HG02763 (cell line): ENCODE data around the gene TENM3.

Experiments
- ATAC-seq: cut with Tn5 transposase; IDR thresholded peaks from one replicate; pipeline ENCODE4 v1.9.1; 2021; ENCODE audit warnings: mild to moderate bottlenecking, moderate library complexity; ENCODE audit not compliant: unreplicated experiment

The TENM3 gene

DNA sequence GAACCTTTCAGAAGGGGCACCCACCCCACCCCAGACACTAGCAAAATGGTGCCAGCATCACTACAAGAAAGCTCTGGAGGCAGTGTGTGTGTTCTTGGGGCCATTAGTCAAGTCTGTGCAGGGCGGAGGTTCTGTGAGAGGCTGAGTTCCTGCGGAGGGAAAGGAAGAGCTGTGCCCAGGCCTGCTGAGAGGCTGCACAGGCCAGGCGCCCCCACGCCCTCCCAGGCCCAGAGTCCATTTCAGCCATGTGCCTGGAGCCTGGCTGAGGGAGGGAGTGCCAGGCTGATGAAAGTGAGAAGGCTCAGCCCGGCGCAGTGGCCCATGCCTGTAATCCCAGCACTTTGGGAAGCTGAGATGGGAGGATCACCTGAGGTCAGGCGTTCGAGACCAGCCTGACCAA lies 584.0 kb downstream of the TENM3 start:
- no peak for ATAC-seq

DNA sequence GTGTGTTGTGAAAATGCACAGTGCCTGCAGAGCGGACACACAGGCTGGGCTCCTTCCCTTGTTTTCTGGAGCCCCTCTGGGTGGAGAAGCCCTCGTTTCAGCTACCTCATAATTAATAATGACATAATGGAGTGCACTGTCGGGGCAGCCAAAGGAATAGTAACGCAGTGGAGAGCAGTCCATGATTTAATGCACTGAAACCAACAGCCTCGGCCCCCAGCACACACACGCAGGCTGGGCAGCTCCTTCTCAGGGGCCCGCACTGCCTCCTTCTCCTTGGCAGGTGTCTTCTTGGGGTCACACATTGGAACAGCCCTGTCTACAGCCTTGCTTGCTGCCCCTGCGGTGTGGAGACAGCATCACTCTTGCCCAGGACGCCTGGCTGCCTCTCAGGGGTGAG lies 584.8 kb downstream of the TENM3 start:
- no peak for ATAC-seq

- ATAC-seq = no peak
Measured at GRCh38 chr4:182828360-182829025, 585.3 kb downstream of the TENM3 start.

DNA sequence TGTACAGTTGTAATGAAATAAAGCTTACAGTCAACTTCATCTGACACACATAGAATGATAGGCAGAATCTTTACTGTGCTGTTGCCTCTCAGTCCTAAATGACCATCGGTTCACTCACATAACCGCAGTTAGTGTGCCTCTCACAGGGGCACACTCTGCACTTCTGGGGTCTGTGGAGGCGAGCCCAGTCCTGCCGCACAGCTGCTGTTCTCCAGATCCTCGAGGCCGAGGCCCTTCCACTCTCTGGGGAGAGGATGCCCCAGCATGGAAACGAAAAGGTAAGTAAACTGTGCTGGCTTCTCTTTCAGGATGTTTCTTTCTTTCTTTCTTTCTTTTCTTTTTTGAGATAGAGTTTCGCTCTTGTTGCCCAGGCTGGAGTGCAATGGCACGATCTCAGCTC lies 586.0 kb downstream of the TENM3 start:
- ATAC-seq = no peak

- no peak for ATAC-seq
Measured at GRCh38 chr4:182831376-182831775, 588.2 kb downstream of the TENM3 start.

DNA sequence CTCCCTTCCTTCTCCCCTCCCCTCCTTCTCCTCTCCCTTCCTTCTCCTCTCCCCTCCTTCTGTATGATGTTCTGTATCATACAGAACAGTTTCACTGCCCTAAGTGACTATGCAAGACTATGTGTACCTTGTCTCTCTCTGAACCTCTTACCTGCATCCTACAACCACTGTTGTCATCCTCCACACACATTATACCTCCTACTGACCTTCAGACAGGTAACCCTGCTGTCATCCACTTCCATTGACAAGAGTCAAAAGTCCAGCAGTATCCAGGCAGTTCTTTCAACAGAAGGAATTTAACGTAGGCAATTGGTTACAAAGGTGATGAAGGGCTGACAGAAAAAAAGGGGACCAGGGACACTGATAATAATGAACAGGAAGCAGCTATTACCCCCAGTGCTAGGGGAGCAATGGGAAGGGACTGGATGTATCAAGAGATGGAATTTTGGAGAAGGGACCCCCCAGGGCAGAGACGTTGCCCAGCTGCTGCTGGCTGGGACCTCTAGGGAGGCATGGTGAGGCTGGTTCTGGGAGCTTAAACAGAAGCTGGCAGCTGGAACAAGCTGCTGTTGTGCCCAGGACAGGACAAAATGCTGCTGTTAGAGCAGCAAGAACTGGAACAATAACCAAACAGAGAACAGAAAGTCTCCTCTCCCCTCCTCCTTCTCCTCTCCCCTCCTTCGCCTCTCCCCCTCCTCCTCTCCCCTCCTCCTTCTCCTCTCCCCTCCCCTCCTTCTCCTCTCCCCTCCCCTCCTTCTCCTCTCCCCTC lies 589.3 kb downstream of the TENM3 start:
- no peak for ATAC-seq

GRCh38 chr4:182835006-182835740 lies 592.0 kb downstream of the TENM3 start:
- ATAC-seq = no peak

- no peak for ATAC-seq
Measured at GRCh38 chr4:182837831-182838230, 594.6 kb downstream of the TENM3 start.

GRCh38 chr4:182838535-182838934 lies 595.3 kb downstream of the TENM3 start:
- ATAC-seq = no peak

DNA sequence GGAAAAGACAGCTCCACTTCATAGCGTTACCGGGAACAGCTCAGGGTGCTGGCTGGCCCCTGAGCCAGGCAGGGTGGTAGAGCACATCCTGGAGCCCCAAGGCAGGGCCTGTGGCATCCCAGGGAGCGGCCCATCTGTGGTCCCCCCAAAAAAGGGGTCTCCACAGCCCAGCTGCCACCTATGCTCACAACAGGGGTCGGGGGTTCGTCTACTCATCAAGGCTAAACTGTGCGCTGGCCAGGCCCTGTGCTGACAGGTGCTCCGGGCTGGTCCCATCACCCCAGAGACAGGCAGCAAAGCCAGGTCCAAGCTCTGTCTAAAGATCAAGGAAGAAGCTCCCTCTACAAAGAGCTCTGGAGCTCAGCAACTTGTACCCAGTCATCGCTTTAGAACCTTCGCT lies 596.1 kb downstream of the TENM3 start:
- no peak for ATAC-seq

DNA sequence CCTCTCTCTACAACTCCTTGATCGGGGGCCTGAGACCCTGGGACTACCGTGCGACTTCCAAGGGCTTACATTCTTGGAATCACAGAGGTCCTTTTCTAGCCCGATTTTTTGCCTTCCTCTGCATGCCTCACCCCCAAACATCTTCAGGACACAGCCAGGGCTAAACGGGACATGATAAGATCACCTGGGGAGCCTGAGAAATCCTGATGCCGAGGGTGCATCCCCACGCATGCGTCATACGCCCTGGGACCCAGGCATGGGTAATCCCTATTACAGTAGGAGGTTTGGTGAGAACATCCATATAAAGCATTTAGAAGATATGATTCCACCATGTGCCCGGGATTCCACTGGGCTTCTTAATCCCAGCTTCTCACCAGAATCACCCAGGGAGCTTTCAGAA lies 596.9 kb downstream of the TENM3 start:
- ATAC-seq = no peak

DNA sequence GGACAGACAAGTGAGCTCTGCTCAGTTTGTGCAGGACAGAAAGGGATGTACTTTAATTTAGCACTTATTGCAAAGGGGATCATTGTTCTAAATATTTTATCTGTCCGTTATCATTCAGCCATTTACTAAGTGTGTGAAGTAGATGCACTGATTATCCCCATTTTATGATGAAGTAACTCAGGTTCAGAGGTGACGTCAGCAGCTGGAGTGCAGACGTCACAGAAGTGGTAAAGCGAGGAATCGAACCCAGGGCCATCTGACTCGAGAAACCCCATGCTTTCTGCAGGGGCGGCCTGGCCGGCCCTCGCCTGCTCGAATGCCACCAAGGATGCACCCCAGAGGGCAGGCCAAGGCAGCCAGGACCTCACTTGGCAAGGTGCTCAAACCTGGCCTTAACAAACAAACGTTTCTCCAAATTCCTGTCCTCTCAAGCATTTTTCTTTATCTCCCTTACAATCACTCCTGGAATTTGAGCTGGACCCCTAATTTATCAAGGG lies 599.0 kb downstream of the TENM3 start:
- ATAC-seq = no peak

DNA sequence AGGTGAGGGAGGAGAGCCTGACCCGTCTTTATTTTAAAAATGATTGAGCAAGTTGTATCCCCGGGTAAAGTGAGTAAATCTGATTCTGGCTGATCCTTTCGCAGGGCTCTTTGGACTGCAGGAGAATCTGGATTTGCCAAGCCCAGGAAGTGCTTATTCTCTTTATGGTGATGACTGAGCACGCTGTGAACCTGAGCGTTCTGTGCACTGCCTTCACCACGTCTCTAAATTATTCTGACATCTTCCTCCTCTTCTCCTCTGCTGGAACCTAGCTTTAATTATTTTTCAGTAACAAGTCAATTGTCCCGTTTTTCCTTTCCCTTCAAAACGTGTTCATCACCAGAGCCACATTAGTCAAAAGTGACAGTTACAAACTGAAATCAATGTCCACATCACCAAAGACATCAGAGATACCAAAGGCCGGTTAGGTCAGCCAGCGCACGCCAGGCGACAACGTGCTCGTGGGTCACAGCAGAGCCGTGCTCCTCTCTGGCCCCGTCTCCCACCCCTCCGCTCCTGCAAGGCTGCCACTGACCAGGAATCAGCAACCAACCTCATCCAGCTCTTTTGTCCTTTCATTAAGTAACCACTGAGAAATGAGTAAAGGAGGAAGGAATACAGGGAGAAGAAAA lies 599.7 kb downstream of the TENM3 start:
- ATAC-seq = no peak

GRCh38 chr4:182843808-182844325 lies 600.7 kb downstream of the TENM3 start:
- ATAC-seq = no peak

- ATAC-seq = no peak
Measured at GRCh38 chr4:182845618-182846017, 602.4 kb downstream of the TENM3 start.

- no peak for ATAC-seq
Measured at GRCh38 chr4:182846036-182846435, 602.8 kb downstream of the TENM3 start.

GRCh38 chr4:182847576-182848450 lies 604.6 kb downstream of the TENM3 start:
- no peak for ATAC-seq

DNA sequence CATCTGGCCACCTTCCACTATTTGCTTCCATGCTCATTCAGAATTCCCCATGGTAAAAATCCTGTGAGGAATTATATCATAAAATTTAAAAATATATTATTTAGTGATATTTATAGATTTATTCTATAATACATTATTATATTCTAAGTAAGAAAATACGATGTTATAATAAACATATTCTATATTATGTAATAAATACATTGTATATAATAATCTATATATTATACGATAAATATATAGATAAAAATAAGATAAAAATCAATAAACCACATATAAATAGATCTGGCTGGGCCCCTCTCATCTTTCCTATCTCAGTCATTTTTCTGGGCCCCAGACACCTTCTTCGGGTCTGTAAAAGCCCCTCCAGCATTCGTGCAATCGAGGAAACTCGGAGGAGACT lies 605.5 kb downstream of the TENM3 start:
- ATAC-seq = no peak
